Fibroblast of the aortic adventitia (primary cell): ENCODE results near the gene ZDHHC5. TPM values are rescaled to one million over a fixed set of nuclear protein-coding genes. Genes with fewer than 3 reads are reported as not detected.

ENCODE experiments used
- DNase-seq: peaks from one replicate; pipeline ENCODE4 v3.0.0-alpha.2; 2010; ENCODE audit warnings: low read depth
- H3K4me3 ChIP-seq: 2 replicates; pipeline ENCODE4 v1.5.1; 2011; ENCODE audit warnings: low read depth, mild to moderate bottlenecking, control low read depth, low read length, moderate library complexity
- CTCF ChIP-seq: IDR thresholded peaks from 2 replicates; pipeline ENCODE4 v1.5.1; 2011; ENCODE audit warnings: mild to moderate bottlenecking, low read length, control low read depth, inconsistent platforms; ENCODE audit not compliant: insufficient read depth
- total RNA-seq: library from RNA; depleted of rRNA; stranded (reverse); fragments of >200 nt; gene quantifications from 2 replicates; pipeline ENCODE4 v1.2.3, GENCODE V29; 2012; ENCODE audit warnings: low replicate concordance

Gene ZDHHC5
- total RNA-seq, 1 donor = 49.6 TPM

GRCh38 chr11:57667117-57667735, 688 bp upstream of the ZDHHC5 start:
- TF ChIP-seq CTCF = peak; percentile 5
- H3K4me3 ChIP-seq = peak overlapping the region; percentile 76
- DNase-seq = peak; percentile 100

GRCh38 chr11:57668434-57668782, 494 bp downstream of the ZDHHC5 start:
- TF ChIP-seq CTCF = no peak
- H3K4me3 ChIP-seq = peak overlapping the region; percentile 90
- DNase-seq = no peak

GRCh38 chr11:57674251-57674650, 6.3 kb downstream of the ZDHHC5 start:
- H3K4me3 ChIP-seq = no peak overlapping the region
- no peak for TF ChIP-seq CTCF
- DNase-seq = no peak

GRCh38 chr11:57675176-57675941, 7.4 kb downstream of the ZDHHC5 start:
- no peak overlapping the region for H3K4me3 ChIP-seq
- no peak for TF ChIP-seq CTCF
- DNase-seq = no peak

- TF ChIP-seq CTCF = no peak
- DNase-seq = no peak
- no peak overlapping the region for H3K4me3 ChIP-seq
Measured at GRCh38 chr11:57679396-57679795, 11.5 kb downstream of the ZDHHC5 start.

GRCh38 chr11:57680552-57680874, 12.6 kb downstream of the ZDHHC5 start:
- TF ChIP-seq CTCF = no peak
- no peak for DNase-seq
- H3K4me3 ChIP-seq = no peak overlapping the region
